HepG2 (cell line): Measurements from ENCODE around the gene GSTP1. TPM values are rescaled to one million over a fixed set of nuclear protein-coding genes. Genes with fewer than 3 reads are reported as not detected.

Experiments used
- DR1 ChIP-seq: sonication (generic); formaldehyde crosslinking; IDR thresholded peaks from 2 replicates; pipeline ENCODE4 v1.8.0; 2021; ENCODE audit warnings: mild to moderate bottlenecking, missing genetic modification reagents, inconsistent platforms
- KDM5A ChIP-seq: fragments of 200-600 bp; sonication (generic); IDR thresholded peaks from 2 replicates; pipeline ENCODE4 v1.7.0; 2018; ENCODE audit warnings: antibody characterized with exemption, mild to moderate bottlenecking, low read length, borderline replicate concordance
- KLF12 ChIP-seq: sonication (generic); formaldehyde crosslinking; IDR thresholded peaks from 2 replicates; pipeline ENCODE4 v1.4.0; 2020; ENCODE audit warnings: missing genetic modification reagents, borderline replicate concordance
- NAIF1 ChIP-seq: sonication (generic); formaldehyde crosslinking; IDR thresholded peaks from 2 replicates; pipeline ENCODE4 v1.5.0; 2020; ENCODE audit warnings: mild to moderate bottlenecking, missing genetic modification reagents, borderline replicate concordance
- NKX3-1 ChIP-seq: sonication (generic); formaldehyde crosslinking; IDR thresholded peaks from 2 replicates; pipeline ENCODE4 v1.5.0; 2020; ENCODE audit warnings: missing genetic modification reagents
- SAFB2 ChIP-seq: sonication (generic); formaldehyde crosslinking; IDR thresholded peaks from 2 replicates; pipeline ENCODE4 v1.5.1; 2020; ENCODE audit warnings: missing genetic modification reagents, low read depth, mild to moderate bottlenecking, borderline replicate concordance
- SOX6 ChIP-seq, 2 experiments: fragments of 450-650 bp in 1 of 2; sonication (generic) in 1 of 2; formaldehyde crosslinking in 1 of 2; IDR thresholded peaks; 2 replicates each; pipeline versions ENCODE4 v1.4.0 to v1.6.1; 2017 to 2020; ENCODE audit warnings: antibody characterized with exemption in 1 of 2, mild to moderate bottlenecking in 1 of 2, missing genetic modification reagents in 1 of 2
- ZBED4 ChIP-seq: sonication (generic); formaldehyde crosslinking; IDR thresholded peaks from 2 replicates; pipeline ENCODE4 v1.4.0; 2020; ENCODE audit warnings: missing genetic modification reagents, borderline replicate concordance
- ZNF441 ChIP-seq: sonication (generic); formaldehyde crosslinking; IDR thresholded peaks from 2 replicates; pipeline ENCODE4 v1.7.0; 2021; ENCODE audit warnings: missing genetic modification reagents, borderline replicate concordance
- ZNF646 ChIP-seq: sonication (generic); formaldehyde crosslinking; IDR thresholded peaks from 2 replicates; pipeline ENCODE4 v1.9.0; 2021; ENCODE audit warnings: mild to moderate bottlenecking, missing genetic modification reagents
- ZNF800 ChIP-seq: sonication (generic); formaldehyde crosslinking; IDR thresholded peaks from 2 replicates; pipeline ENCODE4 v1.4.0; 2020; ENCODE audit warnings: missing genetic modification reagents
- polyA plus RNA-seq, 8 experiments: library from polyadenylated mRNA; depleted of rRNA in 3 of 8; stranded (reverse) in 7 of 8; unstranded in 1 of 8; fragments of >200 nt; fragmentation: Illumina TruSeq in 4 of 8; extraction: Trizol in 4 of 8; gene quantifications; 2 replicates each; pipeline versions ENCODE4 v1.2.1 to v1.2.3, GENCODE V29; 2011 to 2016; ENCODE audit warnings: low read depth in 4 of 8, missing spikeins in 1 of 8, mixed read lengths in 1 of 8; ENCODE audit not compliant: insufficient read depth in 1 of 8
- total RNA-seq, 5 experiments: library from RNA; depleted of rRNA; stranded (reverse); fragments of >200 nt; fragmentation: Illumina TruSeq; extraction: Trizol; gene quantifications; 2 replicates each; pipeline ENCODE4 v1.2.3, GENCODE V29; 2016; ENCODE audit warnings: low read depth in 1 of 5

GSTP1 gene
- total and polyA plus RNA-seq, 2 of the 13 experiments (the other 11 are each of a cell fraction or from before 2014, with no cell fraction given) = not detected

GRCh38 chr11:67592880-67593564 is 9.4 kb downstream of the GSTP1 start (continued):
- TF ChIP-seq ZNF646 (CRISPR knock-in tag) (no peak), NAIF1 (CRISPR knock-in tag) (no peak), KLF12 (CRISPR knock-in tag) (no peak), KDM5A (no peak), ZNF441 (CRISPR knock-in tag) (peak; percentile 78), SAFB2 (CRISPR knock-in tag) (no peak), SOX6 (IDR thresholded peaks at IDR 0.05) (no peak), SOX6 (CRISPR knock-in tag; IDR thresholded peaks at IDR 0.05) (0 out of 2 replicates have a peak, but pooled peaks have one; percentile 16), NKX3-1 (CRISPR knock-in tag) (no peak), ZBED4 (CRISPR knock-in tag) (no peak), DR1 (CRISPR knock-in tag) (no peak), ZNF800 (CRISPR knock-in tag) (no peak)
